Trophoblast cell (in vitro differentiated cells and primary cell): ENCODE data around the gene ZNF594.
"Not testable (repeated sequence)": the region's sequence is repeated elsewhere in the genome, so short reads cannot be mapped to it uniquely, and the experiment has no call there.

Experiments used
- DNase-seq, 2 donors: peaks; one replicate each; pipeline ENCODE4 v3.0.0-alpha.2; 2016
- H2AFZ ChIP-seq: 2 replicates; pipeline ENCODE4 v1.6.1; 2013; ENCODE audit warnings: low read length, moderate library complexity, mild to moderate bottlenecking; ENCODE audit not compliant: insufficient read depth, poor library complexity
- H2AK5ac ChIP-seq: 2 replicates; pipeline ENCODE4 v1.6.1; 2013; ENCODE audit warnings: mild to moderate bottlenecking, low read length
- H2BK120ac ChIP-seq: 2 replicates; pipeline ENCODE4 v1.6.1; 2013; ENCODE audit warnings: low read length, mild to moderate bottlenecking, moderate library complexity; ENCODE audit not compliant: insufficient read depth, poor library complexity
- H2BK12ac ChIP-seq: 2 replicates; pipeline ENCODE4 v1.6.1; 2013; ENCODE audit warnings: mild to moderate bottlenecking, low read length, moderate library complexity
- H2BK5ac ChIP-seq: 2 replicates; pipeline ENCODE4 v1.6.1; 2013; ENCODE audit warnings: low read length, low read depth, moderate library complexity, mild to moderate bottlenecking; ENCODE audit not compliant: poor library complexity
- H3K14ac ChIP-seq: 2 replicates; pipeline ENCODE4 v1.6.1; 2013; ENCODE audit warnings: mild to moderate bottlenecking, low read length
- H3K18ac ChIP-seq: 2 replicates; pipeline ENCODE4 v1.6.1; 2013; ENCODE audit warnings: mild to moderate bottlenecking, low read length
- H3K23ac ChIP-seq: 2 replicates; pipeline ENCODE4 v1.6.1; 2013; ENCODE audit warnings: low read length
- H3K27ac ChIP-seq: 2 replicates; pipeline ENCODE4 v1.5.1; 2013; ENCODE audit warnings: low read depth, mild to moderate bottlenecking, inconsistent platforms, low read length, moderate library complexity
- H3K27me3 ChIP-seq: 2 replicates; pipeline ENCODE4 v1.6.1; 2013; ENCODE audit warnings: inconsistent platforms, mild to moderate bottlenecking, low read length, moderate library complexity; ENCODE audit not compliant: insufficient read depth
- H3K36me3 ChIP-seq, 2 experiments: 1 replicate in 1 of 2; 2 replicates in 1 of 2; pipeline ENCODE4 v1.6.1; 2013; ENCODE audit warnings: low read length in 2 of 2, mild to moderate bottlenecking in 2 of 2, moderate library complexity in 1 of 2; ENCODE audit not compliant: insufficient read depth in 2 of 2, control insufficient read depth in 1 of 2
- H3K4ac ChIP-seq: 2 replicates; pipeline ENCODE4 v1.6.1; 2013; ENCODE audit warnings: low read depth, mild to moderate bottlenecking, low read length, moderate library complexity
- H3K4me1 ChIP-seq, 2 experiments: 1 replicate in 1 of 2; 2 replicates in 1 of 2; pipeline ENCODE4 v1.6.1; 2013; ENCODE audit warnings: low read length in 2 of 2, mild to moderate bottlenecking in 2 of 2, moderate library complexity in 1 of 2; ENCODE audit not compliant: insufficient read depth in 2 of 2, control insufficient read depth in 1 of 2
- H3K4me2 ChIP-seq: 2 replicates; pipeline ENCODE4 v1.6.1; 2013; ENCODE audit warnings: inconsistent platforms, mild to moderate bottlenecking, low read length, moderate library complexity
- H3K4me3 ChIP-seq: 2 replicates; pipeline ENCODE4 v1.5.1; 2013; ENCODE audit warnings: mild to moderate bottlenecking, low read depth, low read length, inconsistent platforms
- H3K79me1 ChIP-seq: one replicate; pipeline ENCODE4 v1.6.1; 2013; ENCODE audit warnings: low read length
- H3K79me2 ChIP-seq: 2 replicates; pipeline ENCODE4 v1.6.1; 2013; ENCODE audit warnings: low read length, mild to moderate bottlenecking; ENCODE audit not compliant: control insufficient read depth, insufficient read depth, poor library complexity
- H3K9ac ChIP-seq: 2 replicates; pipeline ENCODE4 v1.6.1; 2013; ENCODE audit warnings: mild to moderate bottlenecking, low read length
- H3K9me3 ChIP-seq: 2 replicates; pipeline ENCODE4 v1.6.1; 2013; ENCODE audit warnings: low read depth, mild to moderate bottlenecking, control low read depth, inconsistent platforms, low read length; ENCODE audit not compliant: insufficient read depth
- H4K12ac ChIP-seq: 2 replicates; pipeline ENCODE4 v1.6.1; 2013; ENCODE audit warnings: low read depth, mild to moderate bottlenecking, low read length, moderate library complexity
- H4K8ac ChIP-seq: 2 replicates; pipeline ENCODE4 v1.6.1; 2013; ENCODE audit warnings: low read depth, mild to moderate bottlenecking, low read length, moderate library complexity
- H4K91ac ChIP-seq: one replicate; pipeline ENCODE4 v1.6.1; 2013; ENCODE audit warnings: low read depth, mild to moderate bottlenecking, low read length, moderate library complexity
- WGBS: extraction: QIAGEN DNeasy Blood & Tissue Kit; methylation state at CpG from one replicate; pipeline ENCODE4 v1.1.7; 2013; ENCODE audit warnings: missing lambda C conversion rate; ENCODE audit not compliant: insufficient read length, insufficient coverage; ENCODE audit errors: extremely low coverage; 5-methylcytosine and 5-hydroxymethylcytosine counted together

ZNF594 gene

GRCh38 chr17:5175027-5175426 is 16.6 kb downstream of the ZNF594 start:
- H3K4me1 ChIP-seq, H3K4me3 ChIP-seq, H2BK12ac ChIP-seq, H2AK5ac ChIP-seq, H3K14ac ChIP-seq, H3K27ac ChIP-seq, H3K18ac ChIP-seq, H3K23ac ChIP-seq, H3K4me2 ChIP-seq, H4K12ac ChIP-seq, H2BK5ac ChIP-seq, DNase-seq, H4K8ac ChIP-seq, H4K91ac ChIP-seq, H3K9me3 ChIP-seq, H3K79me2 ChIP-seq, H3K4ac ChIP-seq, H2BK120ac ChIP-seq, H3K9ac ChIP-seq, H3K79me1 ChIP-seq, H2AFZ ChIP-seq, H3K27me3 ChIP-seq: not testable (repeated sequence)
- no CpG with 5 or more reads among the region's 7 CpGs for WGBS
- peaks cover 11 to 16% of the 10 kb centered on the region in 2 experiments for H3K36me3 ChIP-seq

- H3K14ac ChIP-seq, H3K4me1 ChIP-seq, H3K27me3 ChIP-seq, H3K36me3 ChIP-seq, H3K79me2 ChIP-seq, H2AFZ ChIP-seq, H4K8ac ChIP-seq, H3K4me3 ChIP-seq, H3K4me2 ChIP-seq, H3K18ac ChIP-seq, H3K9me3 ChIP-seq, H4K91ac ChIP-seq, H3K23ac ChIP-seq, H3K4ac ChIP-seq, H3K9ac ChIP-seq, H4K12ac ChIP-seq, H3K27ac ChIP-seq, H2AK5ac ChIP-seq, H3K79me1 ChIP-seq, H2BK120ac ChIP-seq, H2BK12ac ChIP-seq, H2BK5ac ChIP-seq: not testable (repeated sequence)
- no CpG with 5 or more reads among the region's 7 CpGs for WGBS
- DNase-seq, result peak in 1 of 2 donors; percentile 1
These were observed 25.7 kb downstream of the ZNF594 start for GRCh38 chr17:5165791-5166564.

- Histone ChIP-seq H3K14ac (no peak overlapping the region), H2AFZ (no peak overlapping the region), H3K23ac (no peak overlapping the region), H3K4me1 (no peaks in the 10 kb centered on the region), H3K79me2 (no peaks in the 10 kb centered on the region), H3K27me3 (no peaks in the 10 kb centered on the region), H4K91ac (no peak overlapping the region), H3K36me3 (no peaks in the 10 kb centered on the region), H3K18ac (no peak overlapping the region), H3K4me3 (no peak overlapping the region), H4K8ac (no peak overlapping the region), H3K27ac (no peak overlapping the region), H2BK12ac (no peak overlapping the region), H2BK120ac (no peak overlapping the region), H2AK5ac (no peak overlapping the region), H3K9me3 (no peaks in the 10 kb centered on the region), H2BK5ac (no peak overlapping the region), H3K4ac (no peak overlapping the region), H4K12ac (no peak overlapping the region), H3K79me1 (no peaks in the 10 kb centered on the region), H3K4me2 (no peak overlapping the region), H3K9ac (no peak overlapping the region)
- no peak for DNase-seq
- WGBS, result no CpG with 5 or more reads among the region's 6 CpGs
These were observed 27.2 kb downstream of the ZNF594 start for GRCh38 chr17:5164436-5164835.

- H3K4me3 ChIP-seq, H2BK12ac ChIP-seq, H2AFZ ChIP-seq: not testable (repeated sequence)
These were observed 29.9 kb downstream of the ZNF594 start for GRCh38 chr17:5161793-5162192.

More at GRCh38 chr17:5161793-5162192, 29.9 kb downstream of the ZNF594 start:
- H4K8ac ChIP-seq, H3K14ac ChIP-seq, H3K4me1 ChIP-seq, H3K36me3 ChIP-seq, H3K27ac ChIP-seq, H2BK5ac ChIP-seq, H3K9ac ChIP-seq, H4K12ac ChIP-seq, H2BK120ac ChIP-seq, H3K79me2 ChIP-seq, H3K23ac ChIP-seq, H3K4ac ChIP-seq, H3K79me1 ChIP-seq, H3K18ac ChIP-seq, H3K27me3 ChIP-seq, H4K91ac ChIP-seq, H3K4me2 ChIP-seq, H3K9me3 ChIP-seq, H2AK5ac ChIP-seq, DNase-seq: not testable (repeated sequence)
- WGBS, result no CpG with 5 or more reads among the region's 3 CpGs
